ENCODE results near the gene AP3S2.

DNA sequence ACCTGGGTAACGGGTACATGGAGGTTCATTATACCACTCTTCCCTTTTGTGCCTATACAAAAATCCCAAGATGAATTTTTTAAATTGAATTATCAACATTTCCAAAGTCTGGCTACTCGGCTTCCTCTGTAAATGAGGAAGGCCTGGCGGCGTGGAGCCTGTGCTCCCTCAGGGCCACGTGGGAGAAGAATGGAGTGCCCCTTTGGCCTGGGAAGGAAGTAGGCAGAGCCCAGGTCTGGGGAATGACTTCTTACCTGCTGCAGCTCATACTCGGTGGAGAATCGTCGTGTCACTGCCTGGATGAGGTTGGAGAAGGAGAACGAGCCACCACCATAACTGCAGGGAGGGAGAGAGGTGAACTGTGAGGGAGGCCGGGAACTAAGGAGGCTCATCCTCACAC is 103.6 kb downstream of the AP3S2 start:
- no peak for TF ChIP-seq POLR2A (IDR thresholded peaks at IDR 0.05)
- TF ChIP-seq, protein P1, sequence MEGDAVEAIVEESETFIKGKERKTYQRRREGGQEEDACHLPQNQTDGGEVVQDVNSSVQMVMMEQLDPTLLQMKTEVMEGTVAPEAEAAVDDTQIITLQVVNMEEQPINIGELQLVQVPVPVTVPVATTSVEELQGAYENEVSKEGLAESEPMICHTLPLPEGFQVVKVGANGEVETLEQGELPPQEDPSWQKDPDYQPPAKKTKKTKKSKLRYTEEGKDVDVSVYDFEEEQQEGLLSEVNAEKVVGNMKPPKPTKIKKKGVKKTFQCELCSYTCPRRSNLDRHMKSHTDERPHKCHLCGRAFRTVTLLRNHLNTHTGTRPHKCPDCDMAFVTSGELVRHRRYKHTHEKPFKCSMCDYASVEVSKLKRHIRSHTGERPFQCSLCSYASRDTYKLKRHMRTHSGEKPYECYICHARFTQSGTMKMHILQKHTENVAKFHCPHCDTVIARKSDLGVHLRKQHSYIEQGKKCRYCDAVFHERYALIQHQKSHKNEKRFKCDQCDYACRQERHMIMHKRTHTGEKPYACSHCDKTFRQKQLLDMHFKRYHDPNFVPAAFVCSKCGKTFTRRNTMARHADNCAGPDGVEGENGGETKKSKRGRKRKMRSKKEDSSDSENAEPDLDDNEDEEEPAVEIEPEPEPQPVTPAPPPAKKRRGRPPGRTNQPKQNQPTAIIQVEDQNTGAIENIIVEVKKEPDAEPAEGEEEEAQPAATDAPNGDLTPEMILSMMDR (IDR thresholded peaks at IDR 0.05 in 8 of 11, conservative IDR thresholded peaks at IDR 0.05 in 3 of 11): no peak

Measured in spleen (tissue), 7 donors.